ENCODE measurements around the gene PDIA4.

PDIA4 gene

GRCh38 chr7:148975896-148976295 lies 52.4 kb downstream of the PDIA4 start:
- in situ Hi-C loops (cut with MboI; ENCODE audit: low sequenced_read_pairs): no loop called here

- in situ Hi-C loops (cut with MboI; ENCODE audit: low sequenced_read_pairs): no loop called here
Observed at GRCh38 chr7:148973256-148973655, 55.0 kb downstream of the PDIA4 start.

- in situ Hi-C loops (cut with MboI; ENCODE audit: low sequenced_read_pairs): no loop called here
Observed at GRCh38 chr7:148972375-148972774, 55.9 kb downstream of the PDIA4 start.

GRCh38 chr7:148967602-148968001 lies 60.7 kb downstream of the PDIA4 start:
- in situ Hi-C loops (cut with MboI; ENCODE audit: low sequenced_read_pairs): no loop called here

GRCh38 chr7:148967032-148967372 lies 61.3 kb downstream of the PDIA4 start:
- in situ Hi-C loops (cut with MboI; ENCODE audit: low sequenced_read_pairs): no loop called here

- in situ Hi-C loops (cut with MboI; ENCODE audit: low sequenced_read_pairs): no loop called here
Observed at GRCh38 chr7:148964483-148965267, 63.6 kb downstream of the PDIA4 start.

GRCh38 chr7:148963583-148964482 lies 64.5 kb downstream of the PDIA4 start:
- in situ Hi-C loops (cut with MboI; ENCODE audit: low sequenced_read_pairs): no loop called here

GRCh38 chr7:148962823-148963582 lies 65.3 kb downstream of the PDIA4 start:
- in situ Hi-C loops (cut with MboI; ENCODE audit: low sequenced_read_pairs): no loop called here

- in situ Hi-C loops (cut with MboI; ENCODE audit: low sequenced_read_pairs): no loop called here
Observed at GRCh38 chr7:148962440-148962822, 65.9 kb downstream of the PDIA4 start.

- in situ Hi-C loops (cut with MboI; ENCODE audit: low sequenced_read_pairs): no loop called here
Observed at GRCh38 chr7:148959726-148960125, 68.6 kb downstream of the PDIA4 start.

- in situ Hi-C loops (cut with MboI; ENCODE audit: low sequenced_read_pairs): no loop called here
Observed at GRCh38 chr7:148958061-148958460, 70.2 kb downstream of the PDIA4 start.

- in situ Hi-C loops (cut with MboI; ENCODE audit: low sequenced_read_pairs): no loop called here
Observed at GRCh38 chr7:148954766-148955165, 73.5 kb downstream of the PDIA4 start.

GRCh38 chr7:148953676-148954075 lies 74.6 kb downstream of the PDIA4 start:
- in situ Hi-C loops (cut with MboI; ENCODE audit: low sequenced_read_pairs): no loop called here

Measured in hTERT RPE-1 (cell line).